OCI-M1 (cell line): ENCODE data around the gene PLA2G4E.
A peak's percentile ranks its signal among the peaks of the same experiment; 100 is the strongest.

Experiments
- DNase-seq: peaks from one replicate; lab custom pipeline; 2025; lab: John Stamatoyannopoulos, UW

PLA2G4E gene

DNA sequence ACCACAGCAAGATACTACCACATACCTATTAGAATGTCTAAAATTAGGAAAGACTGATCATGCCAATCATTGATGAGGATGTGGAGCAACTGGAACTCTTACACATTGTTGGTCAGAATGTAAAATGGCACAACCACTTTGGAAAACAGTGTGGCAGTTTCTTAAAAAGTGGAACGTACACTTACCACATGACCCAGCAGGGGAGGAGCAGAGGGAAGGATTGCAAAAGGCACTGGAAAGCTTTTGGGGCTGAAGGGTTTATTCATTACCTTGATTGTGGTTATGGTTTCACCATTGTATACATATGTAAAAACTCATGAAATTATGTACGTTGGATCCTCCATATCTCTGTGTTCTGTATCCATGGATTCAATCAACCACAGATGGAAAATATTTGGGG lies 45.2 kb downstream of the PLA2G4E start:
- DNase-seq, result peak; percentile 25

DNA sequence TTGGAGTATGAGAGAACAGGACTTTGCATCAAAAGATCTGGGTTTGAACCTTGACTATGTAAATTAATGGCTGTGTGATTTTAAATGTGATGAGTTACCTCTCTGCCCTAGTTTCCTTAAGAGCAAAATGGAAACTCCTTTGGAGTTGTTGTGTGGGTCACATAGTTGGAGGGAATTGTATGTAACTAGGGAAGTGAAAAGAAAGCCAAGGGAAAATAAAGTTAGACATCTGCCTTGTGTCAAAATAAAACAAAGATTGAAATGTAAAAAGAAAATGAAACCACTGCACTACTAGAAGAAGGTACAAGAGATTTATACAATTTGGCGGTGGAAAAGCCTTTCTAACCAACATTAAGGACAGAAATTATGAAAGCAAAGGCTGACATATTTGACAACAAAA lies 46.8 kb downstream of the PLA2G4E start:
- peak; percentile 20 for DNase-seq

GRCh38 chr15:41972253-41973242 lies 48.3 kb downstream of the PLA2G4E start, which contains the start of gene EHD4:
TSS of gene EHD4 (minus strand) at chr15:41972557. CDS start at chr15:41972494, 63 bp downstream.
- DNase-seq, result peak; percentile 99

DNA sequence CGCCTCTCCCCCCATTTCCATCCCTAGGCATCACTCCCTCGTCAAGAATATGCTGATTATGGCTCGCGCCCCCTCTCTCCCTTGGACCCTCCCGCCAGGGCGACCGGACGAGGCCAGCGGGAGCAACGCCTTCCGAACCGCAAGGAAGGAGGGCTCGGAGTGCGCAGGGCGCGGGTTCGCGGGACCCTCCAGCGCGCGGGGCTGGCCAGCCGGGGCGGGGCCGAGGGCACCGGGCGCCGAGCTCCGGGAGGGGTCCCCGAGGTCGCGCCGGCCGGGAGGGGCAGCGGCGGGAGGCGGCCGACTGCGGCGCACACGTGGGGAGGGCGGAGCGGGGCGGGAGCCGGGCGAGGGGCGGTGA lies 49.0 kb downstream of the PLA2G4E start:
- no peak for DNase-seq

- peak; percentile 75 for DNase-seq
These were observed 49.5 kb downstream of the PLA2G4E start for GRCh38 chr15:41971089-41971894.

- no peak for DNase-seq
These were observed 50.4 kb downstream of the PLA2G4E start for GRCh38 chr15:41970456-41970855.

GRCh38 chr15:41969851-41970431 lies 50.9 kb downstream of the PLA2G4E start:
- no peak for DNase-seq

- DNase-seq, result peak; percentile 15
These were observed 52.1 kb downstream of the PLA2G4E start for GRCh38 chr15:41968701-41969100.

DNA sequence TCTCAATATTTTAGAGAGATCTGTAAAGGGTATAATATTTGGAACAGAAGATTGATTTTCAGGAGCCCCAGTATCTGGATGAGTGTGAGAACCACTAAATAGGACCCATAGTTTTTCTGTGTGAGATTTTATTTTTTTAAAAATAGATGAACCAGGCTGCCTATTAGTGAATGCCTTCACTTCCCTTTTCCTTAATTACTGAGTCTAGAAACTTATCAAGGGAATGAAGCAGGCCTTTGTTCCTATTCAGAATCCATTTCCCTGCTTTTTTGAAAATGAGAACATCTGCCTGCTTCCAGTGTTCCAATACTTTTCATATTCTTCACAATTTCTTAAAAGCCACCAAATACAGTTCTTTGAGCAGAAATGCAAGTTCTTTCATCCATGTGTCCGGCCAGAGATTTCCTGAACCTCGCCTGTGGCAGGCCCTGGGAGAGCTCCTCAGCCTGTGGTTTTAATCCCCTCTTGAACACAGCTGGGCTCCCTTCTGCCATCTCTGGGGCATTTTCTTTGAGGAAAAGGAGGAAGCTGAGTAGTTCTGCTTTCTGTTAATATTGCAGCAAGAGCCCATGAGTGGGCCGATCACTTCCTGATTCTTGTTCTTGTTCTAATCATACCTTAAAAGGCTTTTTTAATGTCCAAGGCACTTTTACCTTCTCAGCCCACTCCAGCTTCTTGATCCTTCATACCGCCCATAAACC lies 53.2 kb downstream of the PLA2G4E start:
- peak; percentile 92 for DNase-seq

- peak; percentile 15 for DNase-seq
These were observed 53.8 kb downstream of the PLA2G4E start for GRCh38 chr15:41966920-41967465.

GRCh38 chr15:41966414-41966812 lies 54.4 kb downstream of the PLA2G4E start:
- DNase-seq, result no peak

GRCh38 chr15:41965441-41966413 lies 55.1 kb downstream of the PLA2G4E start:
- no peak for DNase-seq

- DNase-seq, result no peak
These were observed 59.1 kb downstream of the PLA2G4E start for GRCh38 chr15:41961595-41962202.

- no peak for DNase-seq
These were observed 59.8 kb downstream of the PLA2G4E start for GRCh38 chr15:41961001-41961518.

- DNase-seq, result no peak
These were observed 62.8 kb downstream of the PLA2G4E start for GRCh38 chr15:41958002-41958420.

DNA sequence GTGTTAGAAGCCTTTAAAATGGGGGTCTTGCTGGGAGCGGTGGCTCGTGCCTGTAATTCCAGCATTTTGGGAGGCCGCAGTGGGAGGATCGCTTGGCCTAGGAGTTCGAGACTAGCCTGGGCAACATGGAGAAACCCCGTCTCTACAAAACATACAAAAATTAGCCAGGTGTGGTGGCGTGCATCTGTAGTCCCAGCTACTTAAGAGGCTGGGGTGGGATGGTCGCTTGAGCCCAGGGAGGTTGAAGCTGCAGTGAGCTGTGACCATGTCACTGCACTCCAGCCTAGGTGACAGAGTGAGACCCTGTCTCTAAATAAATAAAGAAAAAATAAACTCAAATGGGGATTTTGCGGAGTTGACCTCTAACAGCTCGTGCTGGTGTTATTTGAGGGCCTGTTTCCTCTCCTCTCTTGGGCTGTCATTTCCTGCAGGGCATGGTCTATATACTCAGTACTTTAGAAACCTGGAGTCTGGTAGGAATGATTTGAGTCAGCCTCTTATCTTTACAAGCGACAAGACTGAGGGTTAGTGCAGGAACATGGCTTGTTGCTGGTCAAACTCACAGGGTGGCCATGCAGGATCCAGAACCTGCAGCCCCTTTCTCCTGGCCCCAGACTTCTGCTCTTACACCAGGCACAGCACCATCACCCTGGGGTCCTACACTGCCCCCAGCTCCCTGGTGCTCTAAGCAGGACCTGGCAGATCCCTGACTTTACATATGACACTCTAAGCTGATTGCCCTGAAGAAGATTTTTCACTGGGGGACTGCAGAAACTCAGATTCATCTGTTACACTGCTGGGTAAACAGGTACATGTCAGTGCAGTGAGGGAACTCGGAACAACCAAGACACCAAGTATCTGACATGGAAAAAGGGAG lies 63.6 kb downstream of the PLA2G4E start:
- no peak for DNase-seq

GRCh38 chr15:41955807-41956525 lies 64.9 kb downstream of the PLA2G4E start:
- DNase-seq, result no peak

- DNase-seq, result no peak
These were observed 65.7 kb downstream of the PLA2G4E start for GRCh38 chr15:41955100-41955499.
